Stomach (tissue), 4 donors: Measurements from ENCODE around the gene MAPKAPK5.

Experiments
- CTCF ChIP-seq, 7 experiments: fragments of 450-650 bp in 4 of 7; fragments of 200-600 bp in 3 of 7; sonication (generic) in 3 of 7; IDR thresholded peaks; one replicate each; pipeline ENCODE4 v1.5.1; 2016 to 2019; ENCODE audit warnings: antibody characterized with exemption in 7 of 7, control low read depth in 2 of 7, mild to moderate bottlenecking in 1 of 7
- EP300 ChIP-seq: sonication (generic); formaldehyde crosslinking; IDR thresholded peaks from one replicate; pipeline ENCODE4 v1.6.1; 2017; ENCODE audit warnings: antibody characterized with exemption
- POLR2A ChIP-seq, 4 donors: fragments of 450-650 bp; IDR thresholded peaks; one replicate each; pipeline ENCODE4 v1.6.1; 2016; ENCODE audit warnings: antibody characterized with exemption in 4 of 4, control low read depth in 2 of 4, mild to moderate bottlenecking in 1 of 4, moderate library complexity in 1 of 4
- POLR2AphosphoS5 ChIP-seq, 3 donors: sonication (generic); formaldehyde crosslinking; IDR thresholded peaks; one replicate each; pipeline ENCODE4 v1.6.1; 2016; ENCODE audit warnings: antibody characterized with exemption in 3 of 3

- no peak for TF ChIP-seq CTCF (IDR thresholded peaks at IDR 0.05)
- no peak for TF ChIP-seq POLR2A (IDR thresholded peaks at IDR 0.05)
- no peak for TF ChIP-seq POLR2AphosphoS5 (IDR thresholded peaks at IDR 0.05)
- no peak for TF ChIP-seq EP300
These were observed 85.3 kb downstream of the MAPKAPK5 start for GRCh38 chr12:111927346-111927745.
